Lung microvascular endothelial cell (primary cell): Measurements from ENCODE around the gene CAMK1G. TPM values are rescaled to one million over a fixed set of nuclear protein-coding genes. Genes with fewer than 3 reads are reported as not detected.

Experiments
- DNase-seq, 2 donors: peaks; one replicate each; pipeline versions ENCODE4 v3.0.0 to v3.0.0-alpha.2; 2010; ENCODE audit warnings: low read depth in 2 of 2
- total RNA-seq: library from RNA; depleted of rRNA; stranded (reverse); fragments of >200 nt; gene quantifications from 2 replicates; pipeline ENCODE4 v1.2.1, GENCODE V29; 2014

Gene CAMK1G
- total RNA-seq, 1 donor from 2014 or later, result not detected

- no peak for DNase-seq
Observed at GRCh38 chr1:209635850-209636249, 52.3 kb downstream of the CAMK1G start.

- DNase-seq, result peak in 1 of 2 donors; percentile 54
Observed at GRCh38 chr1:209641832-209642172, 58.3 kb downstream of the CAMK1G start.

GRCh38 chr1:209642816-209643215 is 59.3 kb downstream of the CAMK1G start:
- no peak for DNase-seq

GRCh38 chr1:209643285-209644020 is 59.9 kb downstream of the CAMK1G start:
- DNase-seq, result peak in 1 of 2 donors; percentile 62

GRCh38 chr1:209645574-209646452 is 62.3 kb downstream of the CAMK1G start:
- no peak for DNase-seq

GRCh38 chr1:209646558-209646957 is 63.0 kb downstream of the CAMK1G start:
- DNase-seq, result peak in 1 of 2 donors; percentile 25

- DNase-seq, result no peak
Observed at GRCh38 chr1:209647156-209647555, 63.6 kb downstream of the CAMK1G start.

GRCh38 chr1:209648346-209648745 is 64.8 kb downstream of the CAMK1G start:
- DNase-seq, result no peak

- DNase-seq, result peak; percentile 91 to 98
Observed at GRCh38 chr1:209648931-209649776, 65.6 kb downstream of the CAMK1G start.

- DNase-seq, result peak in 1 of 2 donors; percentile 59
Observed at GRCh38 chr1:209650454-209650853, 66.9 kb downstream of the CAMK1G start.

GRCh38 chr1:209651138-209651587 is 67.6 kb downstream of the CAMK1G start:
- DNase-seq, result peak in 1 of 2 donors; percentile 89

DNA sequence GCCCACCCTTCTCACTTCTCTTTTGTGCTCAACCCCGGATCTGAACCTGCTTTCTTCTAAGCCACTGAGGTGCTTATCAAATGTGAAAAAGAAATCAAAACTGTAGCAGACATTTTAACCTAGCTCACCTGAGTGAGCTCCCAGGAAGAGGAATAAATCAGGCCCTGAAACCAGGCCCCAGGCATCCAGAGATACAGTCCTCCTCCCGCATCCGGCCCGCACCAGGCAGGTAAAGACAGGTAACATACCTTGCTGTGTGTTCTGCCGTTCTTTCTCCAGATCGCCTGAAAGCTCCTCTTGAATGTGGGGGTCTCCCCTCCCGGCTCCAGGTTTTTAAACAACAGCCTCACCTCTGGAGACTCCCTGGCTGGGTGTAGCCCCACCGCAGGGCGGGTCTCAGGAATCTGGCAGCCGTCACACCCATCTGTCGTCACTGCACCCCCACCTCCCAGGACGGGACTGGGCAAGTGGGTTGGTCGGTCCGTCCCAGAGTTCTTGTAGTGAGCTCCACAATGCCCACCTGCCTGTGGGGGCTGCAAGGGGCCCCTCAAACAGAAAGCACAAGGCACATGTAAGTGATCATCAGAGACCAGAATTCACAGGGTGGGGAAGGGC is 68.7 kb downstream of the CAMK1G start, which contains the start of gene LAMB3:
TSS of gene LAMB3 (minus strand) at position 305 of the 615 bp plus-strand sequence. CDS start 1,481 bp downstream, outside the sequence.
- no peak for DNase-seq

- peak in 1 of 2 donors; percentile 83 for DNase-seq
Observed at GRCh38 chr1:209652873-209653401, 69.4 kb downstream of the CAMK1G start.

DNA sequence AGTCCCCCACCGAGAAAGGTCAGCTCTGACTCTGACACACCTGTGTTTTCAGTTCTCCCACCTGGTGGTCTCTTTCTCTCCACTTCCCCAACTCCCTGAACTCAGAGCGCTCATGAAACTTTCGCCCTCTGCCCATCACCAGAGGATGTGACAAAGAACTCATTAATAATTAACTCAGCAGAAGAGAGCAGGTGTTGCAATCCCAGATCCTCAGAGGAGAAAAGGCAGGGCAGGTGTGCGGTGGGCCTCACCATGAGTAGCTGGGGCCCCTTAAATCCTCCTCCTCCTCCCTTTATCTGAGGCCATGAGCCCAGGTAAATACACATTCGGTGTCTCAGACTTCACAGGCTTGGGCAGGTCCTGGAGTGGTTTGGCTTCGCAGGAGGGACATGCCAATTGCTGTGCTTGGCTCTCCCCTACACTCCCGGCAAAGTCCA is 70.4 kb downstream of the CAMK1G start:
- DNase-seq, result no peak

GRCh38 chr1:209655411-209656231 is 72.1 kb downstream of the CAMK1G start:
- no peak for DNase-seq

DNA sequence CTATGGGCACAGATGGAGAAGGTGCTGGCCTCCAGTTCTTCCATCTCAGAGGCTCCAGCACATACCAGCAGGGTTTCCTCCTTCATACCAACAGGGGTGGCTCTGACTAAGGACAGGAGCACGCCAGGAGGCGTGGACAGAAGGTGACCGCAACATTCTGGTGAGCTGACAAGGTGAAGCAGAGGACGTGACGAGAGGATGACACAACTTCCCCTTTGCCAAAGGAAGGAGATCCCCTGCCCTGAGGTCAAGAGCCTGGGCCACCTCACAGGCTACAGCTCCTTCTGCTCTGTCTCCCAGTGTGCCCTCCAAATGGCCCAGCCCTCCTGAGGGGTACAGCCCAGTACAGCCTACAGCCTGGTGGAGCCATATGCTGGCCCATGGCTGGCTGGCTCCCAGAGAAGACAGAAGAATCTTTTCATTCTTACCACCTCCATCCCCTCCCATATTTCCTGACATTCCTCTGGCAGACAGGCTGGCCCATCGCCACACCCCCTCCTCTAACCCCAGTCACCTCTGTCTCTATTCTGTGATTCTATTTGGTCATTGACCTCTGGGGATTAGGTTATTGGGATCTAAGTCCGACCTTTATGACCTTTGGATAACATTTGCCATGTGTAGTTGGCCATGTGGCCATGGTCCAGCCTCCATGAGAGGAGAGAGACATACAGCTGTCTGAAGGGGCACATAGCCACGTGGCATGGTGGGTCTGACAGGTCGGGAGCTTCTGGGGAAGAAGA is 73.8 kb downstream of the CAMK1G start:
- peak in 1 of 2 donors; percentile 68 for DNase-seq

DNA sequence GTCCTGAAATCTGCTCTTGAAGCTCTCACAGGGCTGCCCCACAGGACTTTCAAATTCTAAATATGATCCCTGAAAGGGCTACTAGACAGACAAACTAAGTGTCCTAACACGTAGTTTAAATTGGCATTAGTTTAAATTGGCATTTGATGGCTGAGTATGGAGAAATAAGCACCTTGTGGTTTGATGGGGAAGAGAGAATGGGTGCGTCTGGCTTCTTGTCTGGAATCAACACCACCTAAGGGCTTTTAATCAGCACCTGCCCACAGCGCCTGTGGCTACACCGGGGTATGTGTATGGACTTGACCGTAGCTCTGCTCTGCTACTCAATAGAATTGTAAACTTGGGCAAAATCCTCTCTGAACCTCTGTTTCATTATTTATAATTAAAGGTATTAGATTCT is 74.4 kb downstream of the CAMK1G start:
- DNase-seq, result no peak

- peak in 1 of 2 donors; percentile 62 for DNase-seq
Observed at GRCh38 chr1:209659909-209660308, 76.4 kb downstream of the CAMK1G start.

DNA sequence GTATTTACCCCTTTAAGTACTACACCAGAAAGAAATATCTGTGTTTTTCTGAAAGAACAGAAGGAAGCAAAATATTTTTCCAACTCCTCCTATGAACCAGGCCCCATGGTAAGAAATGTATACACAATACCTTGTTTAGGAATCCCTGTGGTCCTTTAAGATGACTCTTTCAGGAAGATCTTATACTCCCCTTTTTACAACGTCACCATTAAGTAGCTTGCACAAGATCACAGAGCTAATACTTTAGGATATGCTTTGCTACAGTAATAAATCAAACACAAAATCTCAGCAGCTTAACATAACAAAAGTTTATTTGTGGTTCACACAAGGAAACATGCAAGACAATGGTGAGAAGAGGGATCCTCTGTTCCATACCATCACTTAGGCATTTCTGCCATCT is 77.6 kb downstream of the CAMK1G start:
- DNase-seq, result no peak
